GM23338 (cell line): Measurements from ENCODE around the gene LRRC47.

Source experiments
- EZH2 ChIP-seq: fragments of 200-600 bp; sonication (generic); IDR thresholded peaks from one replicate; pipeline ENCODE4 v1.8.0; 2017; ENCODE audit warnings: antibody characterized with exemption, mild to moderate bottlenecking, low read depth; ENCODE audit not compliant: unreplicated experiment
- EZH2phosphoT487 ChIP-seq: fragments of 200-600 bp; sonication (generic); IDR thresholded peaks from one replicate; pipeline ENCODE4 v1.8.1; 2018; ENCODE audit warnings: antibody characterized with exemption; ENCODE audit not compliant: unreplicated experiment
- POLR2AphosphoS5 ChIP-seq: IDR thresholded peaks from 2 replicates; pipeline ENCODE4 v1.6.1; 2016; ENCODE audit warnings: antibody characterized with exemption, low read depth
- ZNF331 ChIP-seq: fragments of 250-450 bp; sonication (Bioruptor Pico); IDR thresholded peaks from 2 replicates; pipeline ENCODE4 v1.5.0; 2020; ENCODE audit warnings: low read depth, mild to moderate bottlenecking, moderate library complexity
- TF ChIP-seq, protein P1 (sequence below), 2 experiments: fragments of 200-600 bp in 1 of 2; sonication (generic) in 1 of 2; conservative IDR thresholded peaks; 2 replicates each; pipeline versions ENCODE4 v1.5.1 to v1.6.1; 2016 to 2017; ENCODE audit warnings: antibody characterized with exemption in 2 of 2, low read depth in 2 of 2, mild to moderate bottlenecking in 2 of 2, moderate library complexity in 1 of 2
- TF ChIP-seq, protein P2 (sequence below): IDR thresholded peaks from one replicate; pipeline ENCODE4 v1.6.1; 2018; ENCODE audit warnings: antibody characterized with exemption; ENCODE audit not compliant: unreplicated experiment

DNA sequence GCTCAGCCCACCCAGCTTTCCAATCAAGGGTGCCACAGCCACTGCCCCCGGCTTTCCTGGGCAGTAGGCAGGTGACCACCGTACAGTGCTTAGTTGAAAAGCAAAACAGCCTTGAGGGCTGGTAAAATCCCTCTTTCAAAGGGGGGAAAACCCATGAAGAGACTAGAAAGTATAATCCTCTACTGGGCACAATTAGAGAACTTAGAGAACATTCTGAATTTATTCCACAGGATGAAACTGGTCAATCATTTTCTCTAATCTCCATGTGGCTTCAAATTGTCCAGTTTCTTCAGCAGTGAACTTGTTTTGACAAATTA lies 15.3 kb upstream of the LRRC47 start:
- TF ChIP-seq, protein P1, sequence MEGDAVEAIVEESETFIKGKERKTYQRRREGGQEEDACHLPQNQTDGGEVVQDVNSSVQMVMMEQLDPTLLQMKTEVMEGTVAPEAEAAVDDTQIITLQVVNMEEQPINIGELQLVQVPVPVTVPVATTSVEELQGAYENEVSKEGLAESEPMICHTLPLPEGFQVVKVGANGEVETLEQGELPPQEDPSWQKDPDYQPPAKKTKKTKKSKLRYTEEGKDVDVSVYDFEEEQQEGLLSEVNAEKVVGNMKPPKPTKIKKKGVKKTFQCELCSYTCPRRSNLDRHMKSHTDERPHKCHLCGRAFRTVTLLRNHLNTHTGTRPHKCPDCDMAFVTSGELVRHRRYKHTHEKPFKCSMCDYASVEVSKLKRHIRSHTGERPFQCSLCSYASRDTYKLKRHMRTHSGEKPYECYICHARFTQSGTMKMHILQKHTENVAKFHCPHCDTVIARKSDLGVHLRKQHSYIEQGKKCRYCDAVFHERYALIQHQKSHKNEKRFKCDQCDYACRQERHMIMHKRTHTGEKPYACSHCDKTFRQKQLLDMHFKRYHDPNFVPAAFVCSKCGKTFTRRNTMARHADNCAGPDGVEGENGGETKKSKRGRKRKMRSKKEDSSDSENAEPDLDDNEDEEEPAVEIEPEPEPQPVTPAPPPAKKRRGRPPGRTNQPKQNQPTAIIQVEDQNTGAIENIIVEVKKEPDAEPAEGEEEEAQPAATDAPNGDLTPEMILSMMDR (conservative IDR thresholded peaks at IDR 0.05; ENCODE audit: low read depth in 2 of 2): no peak
- TF ChIP-seq EZH2 (no peak), ZNF331 (CRISPR knock-in tag) (no peak), EZH2phosphoT487 (no peak), POLR2AphosphoS5 (no peak)
- TF ChIP-seq, protein P2, sequence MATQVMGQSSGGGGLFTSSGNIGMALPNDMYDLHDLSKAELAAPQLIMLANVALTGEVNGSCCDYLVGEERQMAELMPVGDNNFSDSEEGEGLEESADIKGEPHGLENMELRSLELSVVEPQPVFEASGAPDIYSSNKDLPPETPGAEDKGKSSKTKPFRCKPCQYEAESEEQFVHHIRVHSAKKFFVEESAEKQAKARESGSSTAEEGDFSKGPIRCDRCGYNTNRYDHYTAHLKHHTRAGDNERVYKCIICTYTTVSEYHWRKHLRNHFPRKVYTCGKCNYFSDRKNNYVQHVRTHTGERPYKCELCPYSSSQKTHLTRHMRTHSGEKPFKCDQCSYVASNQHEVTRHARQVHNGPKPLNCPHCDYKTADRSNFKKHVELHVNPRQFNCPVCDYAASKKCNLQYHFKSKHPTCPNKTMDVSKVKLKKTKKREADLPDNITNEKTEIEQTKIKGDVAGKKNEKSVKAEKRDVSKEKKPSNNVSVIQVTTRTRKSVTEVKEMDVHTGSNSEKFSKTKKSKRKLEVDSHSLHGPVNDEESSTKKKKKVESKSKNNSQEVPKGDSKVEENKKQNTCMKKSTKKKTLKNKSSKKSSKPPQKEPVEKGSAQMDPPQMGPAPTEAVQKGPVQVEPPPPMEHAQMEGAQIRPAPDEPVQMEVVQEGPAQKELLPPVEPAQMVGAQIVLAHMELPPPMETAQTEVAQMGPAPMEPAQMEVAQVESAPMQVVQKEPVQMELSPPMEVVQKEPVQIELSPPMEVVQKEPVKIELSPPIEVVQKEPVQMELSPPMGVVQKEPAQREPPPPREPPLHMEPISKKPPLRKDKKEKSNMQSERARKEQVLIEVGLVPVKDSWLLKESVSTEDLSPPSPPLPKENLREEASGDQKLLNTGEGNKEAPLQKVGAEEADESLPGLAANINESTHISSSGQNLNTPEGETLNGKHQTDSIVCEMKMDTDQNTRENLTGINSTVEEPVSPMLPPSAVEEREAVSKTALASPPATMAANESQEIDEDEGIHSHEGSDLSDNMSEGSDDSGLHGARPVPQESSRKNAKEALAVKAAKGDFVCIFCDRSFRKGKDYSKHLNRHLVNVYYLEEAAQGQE: no peak
